HFF-Myc (cell line): ENCODE measurements around the gene VPS26C.

ENCODE experiments used
- DNase-seq: peaks from one replicate; pipeline ENCODE4 v3.0.0-alpha.2; 2011; ENCODE audit warnings: low read depth; ENCODE audit errors: extremely low read depth
- H3K4me3 ChIP-seq: replicated peaks from 2 replicates; pipeline ENCODE4 v1.5.1; 2011; ENCODE audit warnings: low read depth, mild to moderate bottlenecking, control low read depth, low read length
- CTCF ChIP-seq: IDR thresholded peaks from 2 replicates; pipeline ENCODE4 v1.5.1; 2012; ENCODE audit warnings: mild to moderate bottlenecking, low read depth, low read length, control low read depth; ENCODE audit errors: missing control alignments

The VPS26C gene

GRCh38 chr21:37220981-37221664, 46.0 kb downstream of the VPS26C start:
- peak; percentile 78 for DNase-seq
- peak overlapping the region; percentile 59 for H3K4me3 ChIP-seq
- peak; percentile 26 for TF ChIP-seq CTCF

- peak overlapping the region; percentile 59 for H3K4me3 ChIP-seq
- TF ChIP-seq CTCF, result no peak
- DNase-seq, result no peak
These were observed 46.6 kb downstream of the VPS26C start for GRCh38 chr21:37220433-37220980.

- peak overlapping the region; percentile 59 for H3K4me3 ChIP-seq
- no peak for DNase-seq
- TF ChIP-seq CTCF, result no peak
These were observed 47.2 kb downstream of the VPS26C start for GRCh38 chr21:37219761-37220432.

- H3K4me3 ChIP-seq, result no peak overlapping the region
- no peak for TF ChIP-seq CTCF
- no peak for DNase-seq
These were observed 52.2 kb downstream of the VPS26C start for GRCh38 chr21:37214952-37215351.

GRCh38 chr21:37210799-37211198, 56.3 kb downstream of the VPS26C start:
- no peak overlapping the region for H3K4me3 ChIP-seq
- DNase-seq, result no peak
- TF ChIP-seq CTCF, result no peak

- no peak for DNase-seq
- H3K4me3 ChIP-seq, result no peak overlapping the region
- TF ChIP-seq CTCF, result no peak
These were observed 57.0 kb downstream of the VPS26C start for GRCh38 chr21:37210130-37210529.
